IPS DF 19.7 (cell line): ENCODE data around the gene EEF1A2.

ENCODE experiments used
- DNase-seq: peaks from one replicate; pipeline ENCODE4 v3.0.0-alpha.2; 2013; ENCODE audit warnings: low read depth, low spot score

EEF1A2 gene

GRCh38 chr20:63500151-63500901 lies 1.4 kb upstream of the EEF1A2 start:
- no peak for DNase-seq

- DNase-seq, result no peak
These were observed 571 bp upstream of the EEF1A2 start for GRCh38 chr20:63499338-63499969.

GRCh38 chr20:63497946-63498935 lies 642 bp downstream of the EEF1A2 start:
- DNase-seq, result no peak

GRCh38 chr20:63497138-63497945 lies 1.5 kb downstream of the EEF1A2 start:
- DNase-seq, result no peak

GRCh38 chr20:63496596-63497120 lies 2.2 kb downstream of the EEF1A2 start:
- DNase-seq, result no peak

- no peak for DNase-seq
These were observed 2.9 kb downstream of the EEF1A2 start for GRCh38 chr20:63495741-63496595.

- no peak for DNase-seq
These were observed 3.6 kb downstream of the EEF1A2 start for GRCh38 chr20:63495167-63495720.

GRCh38 chr20:63494420-63495166 lies 4.3 kb downstream of the EEF1A2 start:
- no peak for DNase-seq

- no peak for DNase-seq
These were observed 4.8 kb downstream of the EEF1A2 start for GRCh38 chr20:63494084-63494419.

- no peak for DNase-seq
These were observed 5.3 kb downstream of the EEF1A2 start for GRCh38 chr20:63493563-63494020.

GRCh38 chr20:63492982-63493381 lies 5.9 kb downstream of the EEF1A2 start:
- DNase-seq, result no peak

GRCh38 chr20:63492518-63492917 lies 6.4 kb downstream of the EEF1A2 start:
- DNase-seq, result no peak

GRCh38 chr20:63491635-63492230 lies 7.2 kb downstream of the EEF1A2 start:
- no peak for DNase-seq

GRCh38 chr20:63491078-63491477 lies 7.8 kb downstream of the EEF1A2 start:
- DNase-seq, result no peak

GRCh38 chr20:63490416-63490815 lies 8.5 kb downstream of the EEF1A2 start:
- DNase-seq, result no peak

- no peak for DNase-seq
These were observed 10.3 kb downstream of the EEF1A2 start for GRCh38 chr20:63488315-63489251.

GRCh38 chr20:63487781-63488241 lies 11.1 kb downstream of the EEF1A2 start:
- DNase-seq, result no peak
